Keratinocyte (primary cell): ENCODE results near the gene FAM124A. TPM values are rescaled to one million over a fixed set of nuclear protein-coding genes. Genes with fewer than 3 reads are reported as not detected.

ENCODE experiments used
- DNase-seq: peaks from one replicate; pipeline ENCODE4 v3.0.0-alpha.2; 2011; ENCODE audit warnings: low read depth, missing footprints, low spot score
- FAIRE-seq: peaks from 2 replicates; lab custom pipeline; 2011; peaks lifted over from hg19 to GRCh38; lab: Jason Lieb, UNC
- H2AFZ ChIP-seq: 2 replicates; pipeline ENCODE4 v1.6.0; 2012; ENCODE audit warnings: low read length, control low read depth, inconsistent platforms; ENCODE audit not compliant: control insufficient read depth
- H3K27ac ChIP-seq: 2 replicates; pipeline ENCODE4 v1.5.1; 2011; ENCODE audit warnings: low read length; ENCODE audit not compliant: control insufficient read depth, insufficient read depth
- H3K27me3 ChIP-seq: 3 replicates; pipeline ENCODE4 v1.6.0; 2011; ENCODE audit warnings: low read length; ENCODE audit not compliant: control insufficient read depth, insufficient read depth; ENCODE audit errors: extremely low read depth
- H3K36me3 ChIP-seq, 2 experiments: 2 replicates in 1 of 2; 3 replicates in 1 of 2; pipeline ENCODE4 v1.5.1; 2011; ENCODE audit warnings: low read length in 2 of 2, mild to moderate bottlenecking in 1 of 2; ENCODE audit not compliant: control insufficient read depth in 2 of 2, insufficient read depth in 2 of 2; ENCODE audit errors: extremely low read depth in 1 of 2
- H3K4me1 ChIP-seq: 3 replicates; pipeline ENCODE4 v1.5.1; 2011; ENCODE audit warnings: low read length; ENCODE audit not compliant: control insufficient read depth, insufficient read depth; ENCODE audit errors: extremely low read depth
- H3K4me2 ChIP-seq: 3 replicates; pipeline ENCODE4 v1.6.0; 2011; ENCODE audit warnings: low read depth, low read length; ENCODE audit not compliant: control insufficient read depth, insufficient read depth; ENCODE audit errors: extremely low read depth
- H3K4me3 ChIP-seq, 3 experiments: fragments of 200-600 bp in 1 of 3; sonication (generic) in 1 of 3; 2 replicates in 2 of 3; 3 replicates in 1 of 3; pipeline ENCODE4 v1.5.1; 2011 to 2016; ENCODE audit warnings: low read length in 3 of 3, mild to moderate bottlenecking in 3 of 3, control low read depth in 2 of 3, inconsistent platforms in 1 of 3, low read depth in 1 of 3, mixed read lengths in 1 of 3, mixed run types in 1 of 3, moderate library complexity in 1 of 3; ENCODE audit not compliant: control insufficient read depth in 2 of 3, insufficient read depth in 2 of 3; ENCODE audit errors: extremely low read depth in 1 of 3
- H3K79me2 ChIP-seq: 2 replicates; pipeline ENCODE4 v1.6.0; 2012; ENCODE audit warnings: low read length; ENCODE audit not compliant: control insufficient read depth, insufficient read depth
- H3K9ac ChIP-seq: 3 replicates; pipeline ENCODE4 v1.6.0; 2011; ENCODE audit warnings: low read length; ENCODE audit not compliant: control insufficient read depth, insufficient read depth; ENCODE audit errors: extremely low read depth
- H3K9me1 ChIP-seq: 3 replicates; pipeline ENCODE4 v1.6.0; 2011; ENCODE audit warnings: low read length; ENCODE audit not compliant: control insufficient read depth, insufficient read depth; ENCODE audit errors: extremely low read depth
- H3K9me3 ChIP-seq: 2 replicates; pipeline ENCODE4 v1.5.1; 2012; ENCODE audit warnings: low read depth, low read length; ENCODE audit not compliant: control insufficient read depth
- H4K20me1 ChIP-seq: 3 replicates; pipeline ENCODE4 v1.6.0; 2011; ENCODE audit warnings: low read length; ENCODE audit not compliant: control insufficient read depth, insufficient read depth; ENCODE audit errors: extremely low read depth
- EZH2 ChIP-seq: IDR thresholded peaks from one replicate; pipeline ENCODE4 v1.6.1; 2012; ENCODE audit warnings: inconsistent platforms, mild to moderate bottlenecking, low read length, moderate library complexity
- dilution Hi-C: fragments of 300-500 bp; cut with MboI; formaldehyde crosslinking; loops from one replicate; pipeline ENCODE4 v1.7.0; 2020; ENCODE audit warnings: low sequenced_read_pairs; ENCODE audit not compliant: extremely low pct_ligation_motif_present
- polyA plus RNA-seq, 5 experiments: library from polyadenylated mRNA; depleted of rRNA in 3 of 5; stranded (reverse) in 3 of 5; stranded (forward) in 1 of 5; unstranded in 1 of 5; fragments of >200 nt; gene quantifications; 1 replicate in 1 of 5; 2 replicates in 3 of 5; 3 replicates in 1 of 5; pipeline versions ENCODE4 v1.2.1 to v1.2.3, GENCODE V29; 2011 to 2012; ENCODE audit warnings: missing spikeins in 2 of 5, low read depth in 1 of 5, low replicate concordance in 1 of 5
- TF ChIP-seq, protein P1 (sequence below), 3 experiments: IDR thresholded peaks in 1 of 3; conservative IDR thresholded peaks in 1 of 3; optimal IDR thresholded peaks in 1 of 3; 2 replicates in 2 of 3; 3 replicates in 1 of 3; pipeline versions ENCODE3 to v1.5.1; 2011; ENCODE audit warnings: low read length in 3 of 3, mild to moderate bottlenecking in 3 of 3, moderate library complexity in 2 of 3, control low read depth in 1 of 3, inconsistent platforms in 1 of 3; ENCODE audit not compliant: insufficient read depth in 2 of 3; ENCODE audit errors: extremely low read depth in 1 of 3

The FAM124A gene
- polyA plus RNA-seq, 1 donor (not counting 4 experiments of a cell fraction or from before 2014, with no cell fraction given): 0.05 TPM

DNA sequence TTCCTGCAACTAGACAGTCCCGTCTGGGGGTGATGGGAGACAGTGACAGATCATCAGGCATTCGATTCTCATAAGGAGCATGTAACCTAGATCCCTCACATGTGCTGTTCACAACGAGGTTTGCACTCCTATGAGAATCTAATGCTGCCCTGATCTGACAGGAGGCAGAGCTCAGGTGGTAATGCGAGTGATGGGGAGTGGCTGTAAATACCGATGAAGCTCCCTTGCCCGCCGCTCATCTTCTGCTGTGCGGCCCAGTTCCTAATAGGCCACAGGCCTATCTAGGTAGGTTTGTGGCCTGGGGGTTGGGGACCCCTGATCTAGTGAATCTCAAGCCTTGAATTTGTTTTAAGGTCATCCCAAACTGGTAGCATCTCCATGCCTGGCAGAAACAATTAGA, 27.3 kb upstream of the FAM124A start:
- TF ChIP-seq, protein P1, sequence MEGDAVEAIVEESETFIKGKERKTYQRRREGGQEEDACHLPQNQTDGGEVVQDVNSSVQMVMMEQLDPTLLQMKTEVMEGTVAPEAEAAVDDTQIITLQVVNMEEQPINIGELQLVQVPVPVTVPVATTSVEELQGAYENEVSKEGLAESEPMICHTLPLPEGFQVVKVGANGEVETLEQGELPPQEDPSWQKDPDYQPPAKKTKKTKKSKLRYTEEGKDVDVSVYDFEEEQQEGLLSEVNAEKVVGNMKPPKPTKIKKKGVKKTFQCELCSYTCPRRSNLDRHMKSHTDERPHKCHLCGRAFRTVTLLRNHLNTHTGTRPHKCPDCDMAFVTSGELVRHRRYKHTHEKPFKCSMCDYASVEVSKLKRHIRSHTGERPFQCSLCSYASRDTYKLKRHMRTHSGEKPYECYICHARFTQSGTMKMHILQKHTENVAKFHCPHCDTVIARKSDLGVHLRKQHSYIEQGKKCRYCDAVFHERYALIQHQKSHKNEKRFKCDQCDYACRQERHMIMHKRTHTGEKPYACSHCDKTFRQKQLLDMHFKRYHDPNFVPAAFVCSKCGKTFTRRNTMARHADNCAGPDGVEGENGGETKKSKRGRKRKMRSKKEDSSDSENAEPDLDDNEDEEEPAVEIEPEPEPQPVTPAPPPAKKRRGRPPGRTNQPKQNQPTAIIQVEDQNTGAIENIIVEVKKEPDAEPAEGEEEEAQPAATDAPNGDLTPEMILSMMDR (optimal IDR thresholded peaks at IDR 0.05 in 1 of 3, IDR thresholded peaks at IDR 0.05 in 1 of 3, conservative IDR thresholded peaks at IDR 0.05 in 1 of 3; ENCODE audit: extremely low read depth in 1 of 3, insufficient read depth in 2 of 3, low read length in 3 of 3): no peak
- no peak for TF ChIP-seq EZH2
- DNase-seq (no peak), FAIRE-seq (no peak)
- no peak overlapping the region for H3K9ac ChIP-seq
- H3K9me1 ChIP-seq: no peaks in the 10 kb centered on the region
- no peak overlapping the region for H3K4me3 ChIP-seq
- no peaks in the 10 kb centered on the region for H3K79me2 ChIP-seq
- no peaks in the 10 kb centered on the region for H3K36me3 ChIP-seq
- dilution Hi-C loops: no loop called here
- H3K4me1 ChIP-seq: no peaks in the 10 kb centered on the region
- H3K27me3 ChIP-seq: peaks cover 8% of the 10 kb centered on the region
- no peak overlapping the region for H2AFZ ChIP-seq
- no peaks in the 10 kb centered on the region for H4K20me1 ChIP-seq
- no peak overlapping the region for H3K27ac ChIP-seq
- H3K9me3 ChIP-seq: no peaks in the 10 kb centered on the region
- H3K4me2 ChIP-seq: no peak overlapping the region

DNA sequence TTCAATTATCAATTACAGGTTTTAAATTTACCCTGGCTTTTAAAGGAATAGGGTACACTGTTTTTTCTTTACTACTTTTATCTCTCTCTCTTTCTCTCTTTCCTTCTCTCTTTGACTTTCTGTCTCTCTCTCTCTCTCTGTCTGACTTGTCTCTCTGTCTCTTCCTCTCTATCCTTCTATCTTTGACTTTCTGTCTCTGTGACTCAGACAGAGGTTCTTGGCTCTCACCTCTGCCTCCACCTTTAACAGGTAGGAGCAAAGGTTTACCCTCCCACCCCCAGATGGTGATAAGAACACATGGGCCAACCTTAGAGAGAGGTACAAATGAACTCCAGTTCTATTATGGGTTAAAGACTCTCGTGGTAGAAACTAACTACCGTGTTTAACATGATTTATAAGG, 20.3 kb upstream of the FAM124A start:
- H3K9ac ChIP-seq: no peak overlapping the region
- no peak overlapping the region for H2AFZ ChIP-seq
- H3K27me3 ChIP-seq: peaks cover under 1% of the 10 kb centered on the region
- DNase-seq (no peak), FAIRE-seq (no peak)
- no peaks in the 10 kb centered on the region for H3K9me3 ChIP-seq
- H3K27ac ChIP-seq: no peak overlapping the region
- H3K36me3 ChIP-seq: no peaks in the 10 kb centered on the region
- no peaks in the 10 kb centered on the region for H3K4me1 ChIP-seq
- TF ChIP-seq, protein P1 (optimal IDR thresholded peaks at IDR 0.05 in 1 of 3, IDR thresholded peaks at IDR 0.05 in 1 of 3, conservative IDR thresholded peaks at IDR 0.05 in 1 of 3; ENCODE audit: extremely low read depth in 1 of 3, insufficient read depth in 2 of 3, low read length in 3 of 3): no peak
- TF ChIP-seq EZH2: no peak
- H3K4me3 ChIP-seq: no peak overlapping the region
- H3K4me2 ChIP-seq: no peak overlapping the region
- no peaks in the 10 kb centered on the region for H3K9me1 ChIP-seq
- dilution Hi-C loops: no loop called here
- H3K79me2 ChIP-seq: no peaks in the 10 kb centered on the region
- no peaks in the 10 kb centered on the region for H4K20me1 ChIP-seq
